ENCODE data around the gene MBNL2.

Gene MBNL2

DNA sequence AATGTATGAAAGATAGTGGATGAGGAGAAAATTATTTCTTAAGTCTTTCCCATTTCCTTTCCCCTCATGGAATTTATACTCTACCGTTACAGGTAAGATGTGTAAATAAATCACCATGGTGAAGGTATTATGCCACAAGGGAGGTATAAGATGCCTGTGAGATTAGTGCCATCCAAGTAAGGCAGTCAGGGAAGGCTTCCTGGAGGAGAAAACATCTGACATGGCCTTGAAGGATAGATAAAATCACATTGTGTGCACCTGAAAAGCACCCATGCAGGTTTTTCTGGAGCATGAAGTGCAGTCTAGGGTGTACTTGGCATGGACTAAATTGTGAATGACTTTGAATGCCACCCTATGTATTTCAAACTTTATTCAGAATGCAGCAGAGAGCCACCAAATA is 15.3 kb downstream of the MBNL2 start:
- Histone ChIP-seq H3K79me2 (ENCODE audit: low read length) (no peaks in the 10 kb centered on the region), H3K36me3 (replicated peaks; ENCODE audit: low read depth, low read length) (no peaks in the 10 kb centered on the region)

DNA sequence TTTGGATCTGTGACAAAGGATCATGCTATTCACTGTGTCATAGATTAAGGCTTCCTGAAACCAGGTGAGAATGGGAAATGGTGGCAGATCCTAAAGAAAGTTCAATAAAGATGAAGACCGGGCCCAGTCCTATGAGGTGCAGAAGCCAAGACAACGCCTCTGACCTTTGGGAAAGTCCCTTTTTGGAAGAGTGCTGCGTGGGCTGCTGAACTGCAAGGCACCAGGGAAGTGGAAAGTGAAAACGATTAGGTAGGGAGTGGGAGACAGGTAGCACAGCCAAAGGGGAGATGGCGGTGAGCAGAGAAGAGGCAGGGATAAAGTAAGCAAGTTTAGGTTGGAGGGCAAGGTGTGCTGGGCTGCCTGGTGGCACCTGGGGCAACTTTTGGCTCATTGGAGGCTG is 16.3 kb downstream of the MBNL2 start:
- Histone ChIP-seq H3K79me2 (ENCODE audit: low read length) (no peaks in the 10 kb centered on the region), H3K4me3 (ENCODE audit: low read length) (no peak overlapping the region), H4K20me1 (ENCODE audit: insufficient read depth, low read length) (peaks cover 14% of the 10 kb centered on the region; the same call in 1 of the 2 replicates), H3K4me2 (ENCODE audit: low read length) (no peak overlapping the region), H3K9ac (ENCODE audit: low read length) (no peak overlapping the region), H3K27me3 (ENCODE audit: low read depth, low read length) (no peaks in the 10 kb centered on the region), H2AFZ (ENCODE audit: low read depth, low read length) (no peak overlapping the region), H3K9me3 (ENCODE audit: insufficient read depth, low read length) (no peaks in the 10 kb centered on the region), H3K27ac (ENCODE audit: low read length) (no peak overlapping the region), H3K36me3 (replicated peaks; ENCODE audit: low read depth, low read length) (no peaks in the 10 kb centered on the region), H3K4me1 (ENCODE audit: low read length) (no peaks in the 10 kb centered on the region)
- TF ChIP-seq EZH2phosphoT487 (IDR thresholded peaks at IDR 0.05; ENCODE audit: low read depth), result no peak
- TF ChIP-seq, protein P1, sequence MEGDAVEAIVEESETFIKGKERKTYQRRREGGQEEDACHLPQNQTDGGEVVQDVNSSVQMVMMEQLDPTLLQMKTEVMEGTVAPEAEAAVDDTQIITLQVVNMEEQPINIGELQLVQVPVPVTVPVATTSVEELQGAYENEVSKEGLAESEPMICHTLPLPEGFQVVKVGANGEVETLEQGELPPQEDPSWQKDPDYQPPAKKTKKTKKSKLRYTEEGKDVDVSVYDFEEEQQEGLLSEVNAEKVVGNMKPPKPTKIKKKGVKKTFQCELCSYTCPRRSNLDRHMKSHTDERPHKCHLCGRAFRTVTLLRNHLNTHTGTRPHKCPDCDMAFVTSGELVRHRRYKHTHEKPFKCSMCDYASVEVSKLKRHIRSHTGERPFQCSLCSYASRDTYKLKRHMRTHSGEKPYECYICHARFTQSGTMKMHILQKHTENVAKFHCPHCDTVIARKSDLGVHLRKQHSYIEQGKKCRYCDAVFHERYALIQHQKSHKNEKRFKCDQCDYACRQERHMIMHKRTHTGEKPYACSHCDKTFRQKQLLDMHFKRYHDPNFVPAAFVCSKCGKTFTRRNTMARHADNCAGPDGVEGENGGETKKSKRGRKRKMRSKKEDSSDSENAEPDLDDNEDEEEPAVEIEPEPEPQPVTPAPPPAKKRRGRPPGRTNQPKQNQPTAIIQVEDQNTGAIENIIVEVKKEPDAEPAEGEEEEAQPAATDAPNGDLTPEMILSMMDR (IDR thresholded peaks at IDR 0.05; ENCODE audit: low read depth, low read length), result no peak

More for the DNA sequence above, 15.3 kb downstream of the MBNL2 start:
- no peaks in the 10 kb centered on the region for H3K4me1 ChIP-seq (ENCODE audit: low read length)
- TF ChIP-seq, protein P1 (IDR thresholded peaks at IDR 0.05; ENCODE audit: low read depth, low read length), result no peak
- no peak for TF ChIP-seq EZH2phosphoT487 (IDR thresholded peaks at IDR 0.05; ENCODE audit: low read depth)
- no peak overlapping the region for H3K9ac ChIP-seq (ENCODE audit: low read length)
- H3K27me3 ChIP-seq (ENCODE audit: low read depth, low read length), result no peaks in the 10 kb centered on the region
- peaks cover 8% of the 10 kb centered on the region; the same call in 1 of the 2 replicates for H4K20me1 ChIP-seq (ENCODE audit: insufficient read depth, low read length)
- no peak overlapping the region for H2AFZ ChIP-seq (ENCODE audit: low read depth, low read length)
- no peak overlapping the region for H3K27ac ChIP-seq (ENCODE audit: low read length)
- H3K4me2 ChIP-seq (ENCODE audit: low read length), result no peak overlapping the region
- no peak overlapping the region for H3K4me3 ChIP-seq (ENCODE audit: low read length)
- H3K9me3 ChIP-seq (ENCODE audit: insufficient read depth, low read length), result no peaks in the 10 kb centered on the region

DNA sequence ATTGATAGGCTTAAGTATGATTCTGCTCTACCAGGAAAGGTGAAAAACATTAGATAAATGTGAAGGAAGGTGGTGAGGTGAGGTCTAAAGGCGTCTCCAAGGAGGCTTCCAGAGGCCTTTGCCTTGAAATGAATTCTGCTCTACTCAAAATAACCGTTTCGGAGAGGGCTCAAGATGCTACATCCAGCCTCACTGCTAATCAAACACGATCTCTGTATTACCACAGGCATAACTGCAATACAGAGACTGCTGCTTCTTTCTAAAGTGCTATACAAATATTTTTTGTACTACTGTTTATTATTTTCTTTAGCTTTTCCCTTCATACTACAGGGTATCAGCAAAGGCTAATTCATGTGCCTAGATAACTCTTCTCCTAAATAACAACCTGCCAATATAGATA is 16.8 kb downstream of the MBNL2 start:
- Histone ChIP-seq H3K9ac (ENCODE audit: low read length) (no peak overlapping the region), H3K36me3 (replicated peaks; ENCODE audit: low read depth, low read length) (no peaks in the 10 kb centered on the region), H3K4me2 (ENCODE audit: low read length) (no peak overlapping the region), H2AFZ (ENCODE audit: low read depth, low read length) (no peak overlapping the region), H3K4me1 (ENCODE audit: low read length) (no peaks in the 10 kb centered on the region), H3K27ac (ENCODE audit: low read length) (no peak overlapping the region), H3K9me3 (ENCODE audit: insufficient read depth, low read length) (no peaks in the 10 kb centered on the region), H3K79me2 (ENCODE audit: low read length) (no peaks in the 10 kb centered on the region), H3K4me3 (ENCODE audit: low read length) (no peak overlapping the region), H3K27me3 (ENCODE audit: low read depth, low read length) (no peaks in the 10 kb centered on the region), H4K20me1 (ENCODE audit: insufficient read depth, low read length) (peaks cover 10% of the 10 kb centered on the region; the same call in 1 of the 2 replicates)
- TF ChIP-seq EZH2phosphoT487 (IDR thresholded peaks at IDR 0.05; ENCODE audit: low read depth), result no peak
- TF ChIP-seq, protein P1 (IDR thresholded peaks at IDR 0.05; ENCODE audit: low read depth, low read length), result no peak

DNA sequence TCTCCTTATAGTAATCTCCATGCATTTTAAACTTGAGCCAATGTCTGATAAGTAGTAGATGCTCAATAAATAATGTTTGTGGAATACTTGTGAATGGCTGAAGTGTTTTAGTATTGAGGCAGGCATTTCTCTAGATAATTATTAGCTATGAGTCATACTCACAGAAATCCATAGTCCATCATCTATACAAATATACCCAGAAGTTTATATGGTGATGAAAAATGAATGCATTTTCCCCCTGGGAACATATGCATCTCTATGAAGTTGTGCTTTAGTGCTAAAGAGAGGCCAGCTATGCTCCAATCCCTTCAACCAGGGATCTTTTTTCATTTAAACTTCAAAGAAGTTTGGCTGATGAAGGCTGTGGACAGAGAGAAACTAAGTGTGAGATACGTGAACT is 17.2 kb downstream of the MBNL2 start:
- H3K4me2 ChIP-seq (ENCODE audit: low read length), result no peak overlapping the region
- no peak overlapping the region for H3K27ac ChIP-seq (ENCODE audit: low read length)
- H3K79me2 ChIP-seq (ENCODE audit: low read length), result no peaks in the 10 kb centered on the region

More for the DNA sequence above, 17.2 kb downstream of the MBNL2 start:
- no peaks in the 10 kb centered on the region for H3K9me3 ChIP-seq (ENCODE audit: insufficient read depth, low read length)
- no peak overlapping the region for H3K9ac ChIP-seq (ENCODE audit: low read length)
- H3K4me1 ChIP-seq (ENCODE audit: low read length), result no peaks in the 10 kb centered on the region
- H3K4me3 ChIP-seq (ENCODE audit: low read length), result no peak overlapping the region
- no peaks in the 10 kb centered on the region for H3K36me3 ChIP-seq (replicated peaks; ENCODE audit: low read depth, low read length)
- H4K20me1 ChIP-seq (ENCODE audit: insufficient read depth, low read length), result peaks cover 12% of the 10 kb centered on the region; the same call in 1 of the 2 replicates
- no peaks in the 10 kb centered on the region for H3K27me3 ChIP-seq (ENCODE audit: low read depth, low read length)
- H2AFZ ChIP-seq (ENCODE audit: low read depth, low read length), result no peak overlapping the region
- no peak for TF ChIP-seq EZH2phosphoT487 (IDR thresholded peaks at IDR 0.05; ENCODE audit: low read depth)
- TF ChIP-seq, protein P1 (IDR thresholded peaks at IDR 0.05; ENCODE audit: low read depth, low read length), result no peak
